OCI-LY3 (cell line): ENCODE results near the gene EIF3F.

Experiments
- EZH2phosphoT487 ChIP-seq: fragments of 200-600 bp; shearing (Covaris generic); IDR thresholded peaks from 2 replicates; pipeline ENCODE4 v1.6.1; 2018; ENCODE audit warnings: antibody characterized with exemption, mixed run types, low read depth
- TF ChIP-seq, protein P1 (sequence below): fragments of 200-600, 300-600 bp; sonication (generic); IDR thresholded peaks from 2 replicates; pipeline ENCODE4 v1.5.1; 2014; ENCODE audit warnings: antibody characterized with exemption, low read length, low read depth

DNA sequence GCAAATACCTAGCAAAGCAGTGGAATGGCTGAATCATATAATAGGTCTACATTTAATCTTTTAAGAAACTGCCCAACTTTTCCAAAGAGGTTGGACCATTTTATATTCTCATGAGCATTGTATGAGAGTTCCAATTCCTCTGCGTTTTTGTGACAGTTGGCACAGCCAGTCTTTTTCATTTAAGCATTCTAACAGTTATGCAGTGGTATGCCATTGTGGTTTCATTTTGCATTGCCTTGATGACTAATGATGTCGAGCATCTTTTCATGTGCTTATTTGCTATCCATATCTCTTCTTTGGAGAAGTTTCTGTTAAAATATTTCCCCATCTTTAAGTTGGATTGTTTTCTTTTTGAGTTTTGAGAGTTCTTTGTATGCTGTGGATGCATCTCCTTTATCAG is 38.7 kb downstream of the EIF3F start:
- TF ChIP-seq, protein P1, sequence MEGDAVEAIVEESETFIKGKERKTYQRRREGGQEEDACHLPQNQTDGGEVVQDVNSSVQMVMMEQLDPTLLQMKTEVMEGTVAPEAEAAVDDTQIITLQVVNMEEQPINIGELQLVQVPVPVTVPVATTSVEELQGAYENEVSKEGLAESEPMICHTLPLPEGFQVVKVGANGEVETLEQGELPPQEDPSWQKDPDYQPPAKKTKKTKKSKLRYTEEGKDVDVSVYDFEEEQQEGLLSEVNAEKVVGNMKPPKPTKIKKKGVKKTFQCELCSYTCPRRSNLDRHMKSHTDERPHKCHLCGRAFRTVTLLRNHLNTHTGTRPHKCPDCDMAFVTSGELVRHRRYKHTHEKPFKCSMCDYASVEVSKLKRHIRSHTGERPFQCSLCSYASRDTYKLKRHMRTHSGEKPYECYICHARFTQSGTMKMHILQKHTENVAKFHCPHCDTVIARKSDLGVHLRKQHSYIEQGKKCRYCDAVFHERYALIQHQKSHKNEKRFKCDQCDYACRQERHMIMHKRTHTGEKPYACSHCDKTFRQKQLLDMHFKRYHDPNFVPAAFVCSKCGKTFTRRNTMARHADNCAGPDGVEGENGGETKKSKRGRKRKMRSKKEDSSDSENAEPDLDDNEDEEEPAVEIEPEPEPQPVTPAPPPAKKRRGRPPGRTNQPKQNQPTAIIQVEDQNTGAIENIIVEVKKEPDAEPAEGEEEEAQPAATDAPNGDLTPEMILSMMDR = no peak
- no peak for TF ChIP-seq EZH2phosphoT487
